ENCODE data around the gene MAP2K4. TPM values are rescaled to one million over a fixed set of nuclear protein-coding genes. Genes with fewer than 3 reads are reported as not detected.
A peak's percentile ranks its signal among the peaks of the same experiment; 100 is the strongest.

MAP2K4 gene
- total and polyA plus RNA-seq, 2 donors (not counting 1 experiment from before 2014, with no cell fraction given): 23.5 to 25.4 TPM

DNA sequence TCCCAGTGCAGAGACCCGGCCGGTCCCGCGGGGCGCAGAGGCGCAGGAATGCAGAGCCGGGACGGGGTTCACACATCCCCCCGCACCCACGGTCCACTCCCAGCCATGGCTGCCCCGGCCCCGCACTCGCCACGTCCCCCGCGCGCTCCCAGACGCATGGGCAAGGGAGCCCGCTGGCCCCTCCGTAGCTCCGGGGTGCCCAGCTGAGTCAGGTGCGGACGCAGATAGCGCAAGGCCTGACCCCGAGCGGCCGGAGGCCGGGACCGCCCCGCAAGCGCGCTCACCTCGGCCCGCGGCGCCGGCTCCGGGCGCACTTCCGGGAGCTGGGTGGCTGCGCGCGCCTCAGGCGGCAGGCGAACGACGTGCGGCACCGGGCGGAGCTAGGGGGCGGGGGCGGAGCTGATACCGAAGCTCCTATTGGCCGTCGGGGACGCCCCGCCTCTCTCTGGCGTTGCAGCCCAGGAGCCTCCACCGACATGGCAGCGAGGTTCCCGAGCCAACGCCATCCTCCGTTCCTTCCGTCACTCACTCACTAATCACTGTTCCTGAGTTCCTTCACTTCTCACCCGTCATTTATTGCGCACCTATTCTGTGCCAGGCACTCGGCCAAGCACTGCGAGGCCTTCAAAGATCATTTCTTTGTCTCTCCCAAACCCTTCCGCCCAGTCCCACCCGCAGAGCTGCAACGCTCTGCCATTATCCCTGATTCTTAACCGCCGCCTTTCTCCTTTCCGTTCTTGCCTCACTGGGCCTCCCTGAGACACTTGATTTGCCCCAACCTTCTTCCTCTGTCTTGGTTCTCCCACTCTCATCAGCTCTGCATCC lies 23.3 kb upstream of the MAP2K4 start, which contains the start of gene ZNF18:
Gene ZNF18 (minus strand): TSS at position 329 of the 825 bp plus-strand sequence. CDS start 4,646 bp downstream, outside the sequence.
- Histone ChIP-seq H3K4me2 (ENCODE audit: extremely low read depth, insufficient read depth, low read length) (peak within 1 kb of the TSS; percentile 94), H3K4me1 (ENCODE audit: control insufficient read depth, extremely low read depth, insufficient read depth, low read length) (peaks cover 2% of the 10 kb centered on the region), H3K27ac (ENCODE audit: insufficient read depth, low read length) (peak within 1 kb of the TSS; percentile 84), H3K9ac (ENCODE audit: insufficient read depth, low read length) (peak within 1 kb of the TSS; percentile 55), H3K27me3 (ENCODE audit: control insufficient read depth, insufficient read depth, low read length) (no peaks in the 10 kb centered on the region), H3K9me3 (ENCODE audit: control insufficient read depth, insufficient read depth, low read depth, low read length) (no peaks in the 10 kb centered on the region), H3K4me3 (replicated peaks in 1 of 4; ENCODE audit: control extremely low read depth in 1 of 4, insufficient read depth in 1 of 4, low read depth in 3 of 4, low read length in 4 of 4) (peak within 1 kb of the TSS; percentile 45 to 96 (median 82)), H2AFZ (ENCODE audit: low read length) (peak within 1 kb of the TSS; percentile 98), H3K79me2 (ENCODE audit: control insufficient read depth, insufficient read depth, low read length) (no peaks in the 10 kb centered on the region), H4K20me1 (ENCODE audit: control insufficient read depth, extremely low read depth, insufficient read depth, low read length) (no peaks in the 10 kb centered on the region), H3K36me3 (ENCODE audit: control insufficient read depth, insufficient read depth, low read length) (peaks cover 1% of the 10 kb centered on the region)
- peak; percentile 91 to 92 for DNase-seq (ENCODE audit: low read depth in 2 of 2)
- TF ChIP-seq, protein P1, sequence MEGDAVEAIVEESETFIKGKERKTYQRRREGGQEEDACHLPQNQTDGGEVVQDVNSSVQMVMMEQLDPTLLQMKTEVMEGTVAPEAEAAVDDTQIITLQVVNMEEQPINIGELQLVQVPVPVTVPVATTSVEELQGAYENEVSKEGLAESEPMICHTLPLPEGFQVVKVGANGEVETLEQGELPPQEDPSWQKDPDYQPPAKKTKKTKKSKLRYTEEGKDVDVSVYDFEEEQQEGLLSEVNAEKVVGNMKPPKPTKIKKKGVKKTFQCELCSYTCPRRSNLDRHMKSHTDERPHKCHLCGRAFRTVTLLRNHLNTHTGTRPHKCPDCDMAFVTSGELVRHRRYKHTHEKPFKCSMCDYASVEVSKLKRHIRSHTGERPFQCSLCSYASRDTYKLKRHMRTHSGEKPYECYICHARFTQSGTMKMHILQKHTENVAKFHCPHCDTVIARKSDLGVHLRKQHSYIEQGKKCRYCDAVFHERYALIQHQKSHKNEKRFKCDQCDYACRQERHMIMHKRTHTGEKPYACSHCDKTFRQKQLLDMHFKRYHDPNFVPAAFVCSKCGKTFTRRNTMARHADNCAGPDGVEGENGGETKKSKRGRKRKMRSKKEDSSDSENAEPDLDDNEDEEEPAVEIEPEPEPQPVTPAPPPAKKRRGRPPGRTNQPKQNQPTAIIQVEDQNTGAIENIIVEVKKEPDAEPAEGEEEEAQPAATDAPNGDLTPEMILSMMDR (conservative IDR thresholded peaks at IDR 0.05 in 1 of 2, IDR thresholded peaks at IDR 0.05 in 1 of 2; ENCODE audit: low read depth in 1 of 2, low read length in 2 of 2): no peak
- no peak for TF ChIP-seq EZH2 (IDR thresholded peaks at IDR 0.05; ENCODE audit: low read length, missing control alignments)

DNA sequence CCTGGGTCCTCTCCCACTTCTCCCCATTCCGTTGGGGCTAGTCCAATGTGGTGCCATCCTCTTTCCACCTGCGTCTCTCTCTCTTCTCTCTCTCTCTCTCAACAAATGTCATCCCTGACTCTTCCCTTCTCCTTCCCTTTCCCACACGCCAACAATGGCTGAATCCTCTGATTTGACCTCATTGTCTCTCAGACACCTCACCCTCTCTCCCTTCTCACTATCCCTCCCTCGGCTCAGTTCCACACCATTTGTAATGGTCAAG lies 22.8 kb upstream of the MAP2K4 start:
- Histone ChIP-seq H3K4me1 (ENCODE audit: control insufficient read depth, extremely low read depth, insufficient read depth, low read length) (peaks cover 2% of the 10 kb centered on the region), H3K9ac (ENCODE audit: insufficient read depth, low read length) (peak overlapping the region; percentile 18), H3K27ac (ENCODE audit: insufficient read depth, low read length) (peak overlapping the region; percentile 69), H2AFZ (ENCODE audit: low read length) (peak overlapping the region; percentile 98), H3K4me3 (replicated peaks in 1 of 4; ENCODE audit: control extremely low read depth in 1 of 4, insufficient read depth in 1 of 4, low read depth in 3 of 4, low read length in 4 of 4) (peak overlapping the region; percentile 35 to 96 (median 70)), H3K36me3 (ENCODE audit: control insufficient read depth, insufficient read depth, low read length) (no peaks in the 10 kb centered on the region), H4K20me1 (ENCODE audit: control insufficient read depth, extremely low read depth, insufficient read depth, low read length) (no peaks in the 10 kb centered on the region), H3K27me3 (ENCODE audit: control insufficient read depth, insufficient read depth, low read length) (no peaks in the 10 kb centered on the region), H3K4me2 (ENCODE audit: extremely low read depth, insufficient read depth, low read length) (peak overlapping the region; percentile 94), H3K9me3 (ENCODE audit: control insufficient read depth, insufficient read depth, low read depth, low read length) (no peaks in the 10 kb centered on the region), H3K79me2 (ENCODE audit: control insufficient read depth, insufficient read depth, low read length) (no peaks in the 10 kb centered on the region)
- no peak for TF ChIP-seq EZH2 (IDR thresholded peaks at IDR 0.05; ENCODE audit: low read length, missing control alignments)
- TF ChIP-seq, protein P1 (conservative IDR thresholded peaks at IDR 0.05 in 1 of 2, IDR thresholded peaks at IDR 0.05 in 1 of 2; ENCODE audit: low read depth in 1 of 2, low read length in 2 of 2): no peak
- DNase-seq (ENCODE audit: low read depth in 2 of 2): no peak

GRCh38 chr17:11999696-12000095 lies 21.0 kb upstream of the MAP2K4 start:
- H3K4me2 ChIP-seq (ENCODE audit: extremely low read depth, insufficient read depth, low read length): no peak overlapping the region
- H3K27ac ChIP-seq (ENCODE audit: insufficient read depth, low read length): no peak overlapping the region
- DNase-seq (ENCODE audit: low read depth in 2 of 2): no peak
- no peak for TF ChIP-seq EZH2 (IDR thresholded peaks at IDR 0.05; ENCODE audit: low read length, missing control alignments)
- TF ChIP-seq, protein P1 (conservative IDR thresholded peaks at IDR 0.05 in 1 of 2, IDR thresholded peaks at IDR 0.05 in 1 of 2; ENCODE audit: low read depth in 1 of 2, low read length in 2 of 2): no peak
- H3K79me2 ChIP-seq (ENCODE audit: control insufficient read depth, insufficient read depth, low read length): no peaks in the 10 kb centered on the region
- H3K9ac ChIP-seq (ENCODE audit: insufficient read depth, low read length): no peak overlapping the region
- no peaks in the 10 kb centered on the region for H3K9me3 ChIP-seq (ENCODE audit: control insufficient read depth, insufficient read depth, low read depth, low read length)
- H3K27me3 ChIP-seq (ENCODE audit: control insufficient read depth, insufficient read depth, low read length): no peaks in the 10 kb centered on the region
- H3K36me3 ChIP-seq (ENCODE audit: control insufficient read depth, insufficient read depth, low read length): no peaks in the 10 kb centered on the region
- H4K20me1 ChIP-seq (ENCODE audit: control insufficient read depth, extremely low read depth, insufficient read depth, low read length): no peaks in the 10 kb centered on the region
- H3K4me1 ChIP-seq (ENCODE audit: control insufficient read depth, extremely low read depth, insufficient read depth, low read length): peaks cover 2% of the 10 kb centered on the region
- H2AFZ ChIP-seq (ENCODE audit: low read length): no peak overlapping the region
- H3K4me3 ChIP-seq (replicated peaks in 1 of 4; ENCODE audit: control extremely low read depth in 1 of 4, insufficient read depth in 1 of 4, low read depth in 3 of 4, low read length in 4 of 4): no peak overlapping the region

All from fibroblast of lung (primary cell).